HL-60 (cell line): Measurements from ENCODE around the gene BOK.

Source experiments
- DNase-seq, 2 experiments: peaks; one replicate each; pipeline ENCODE4 v3.0.0-alpha.2; 2010 to 2020; ENCODE audit warnings: low read depth in 1 of 2, low spot score in 1 of 2
- H3K27ac ChIP-seq: fragments of 250-450 bp; sonication (Bioruptor Pico); replicated peaks from 2 replicates; pipeline ENCODE4 v1.5.1; 2020; ENCODE audit warnings: mild to moderate bottlenecking, moderate library complexity
- H3K27me3 ChIP-seq: fragments of 250-450 bp; sonication (Bioruptor Pico); 2 replicates; pipeline ENCODE4 v1.5.1; 2021; ENCODE audit warnings: mild to moderate bottlenecking, moderate library complexity; ENCODE audit not compliant: insufficient read depth, poor library complexity, severe bottlenecking
- H3K4me3 ChIP-seq: replicated peaks from 2 replicates; pipeline ENCODE4 v1.5.1; 2011; ENCODE audit warnings: mild to moderate bottlenecking, control low read depth, low read length; ENCODE audit not compliant: insufficient read depth
- CTCF ChIP-seq: IDR thresholded peaks from one replicate; pipeline ENCODE4 v1.5.1; 2011; ENCODE audit warnings: low read length, control low read depth, inconsistent platforms; ENCODE audit not compliant: insufficient read depth
- GABPA ChIP-seq: IDR thresholded peaks from 2 replicates; pipeline ENCODE4 v1.6.1; 2012; ENCODE audit warnings: low read depth
- POLR2AphosphoS5 ChIP-seq: IDR thresholded peaks from 2 replicates; pipeline ENCODE4 v1.6.1; 2012; ENCODE audit warnings: low read depth
- SPI1 ChIP-seq: IDR thresholded peaks from 2 replicates; pipeline ENCODE4 v1.6.1; 2012; ENCODE audit warnings: low read depth, mild to moderate bottlenecking, borderline replicate concordance
- TF ChIP-seq, protein P1 (sequence below): IDR thresholded peaks from 2 replicates; pipeline ENCODE4 v1.6.1; 2012; ENCODE audit warnings: low read depth; ENCODE audit not compliant: insufficient replicate concordance

The BOK gene

GRCh38 chr2:241551599-241551997, 6.9 kb upstream of the BOK start:
- Histone ChIP-seq H3K4me3 (no peak overlapping the region), H3K27ac (no peak overlapping the region), H3K27me3 (peaks cover 19% of the 10 kb centered on the region)
- TF ChIP-seq POLR2AphosphoS5 = no peak
- no peak for TF ChIP-seq SPI1
- DNase-seq = no peak

DNA sequence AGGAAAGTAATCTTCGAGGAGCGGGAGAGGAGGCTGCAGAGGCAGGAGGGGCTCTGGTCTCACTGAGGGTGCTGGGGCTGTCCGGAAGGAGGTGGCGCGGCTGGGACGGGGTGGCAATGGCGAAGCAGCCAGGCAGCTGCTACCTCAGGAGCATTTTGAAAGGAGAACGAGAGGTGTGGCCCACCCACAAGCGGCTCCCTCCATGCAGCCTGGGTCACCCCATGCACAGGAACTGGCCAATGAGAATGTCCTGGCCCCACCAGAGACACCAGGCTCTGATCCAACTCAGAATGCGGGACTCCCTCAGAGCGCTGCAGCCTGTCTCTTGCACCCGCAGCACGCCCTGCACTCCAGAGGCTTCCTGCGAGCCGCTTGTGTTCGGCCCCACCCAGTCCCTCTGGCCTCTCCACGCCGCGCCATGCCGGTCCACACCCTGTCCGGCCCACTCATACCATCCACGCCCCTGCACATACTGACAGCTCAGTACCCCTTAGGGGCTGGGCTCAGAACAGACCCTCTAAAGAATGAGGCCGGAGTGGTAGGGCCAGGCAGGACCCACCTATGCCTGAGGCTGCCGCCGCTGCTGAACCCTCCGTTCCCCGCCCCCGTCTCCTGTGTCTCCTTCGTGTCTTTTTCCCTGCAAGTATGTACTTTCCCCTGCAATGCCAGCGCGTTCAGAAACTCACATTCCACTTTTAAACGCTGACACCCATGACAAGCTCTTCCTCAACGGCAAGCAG, 6.4 kb upstream of the BOK start:
- H3K27me3 ChIP-seq = peaks cover 17% of the 10 kb centered on the region
- H3K4me3 ChIP-seq = no peak overlapping the region
- H3K27ac ChIP-seq = no peak overlapping the region
- TF ChIP-seq, protein P1, sequence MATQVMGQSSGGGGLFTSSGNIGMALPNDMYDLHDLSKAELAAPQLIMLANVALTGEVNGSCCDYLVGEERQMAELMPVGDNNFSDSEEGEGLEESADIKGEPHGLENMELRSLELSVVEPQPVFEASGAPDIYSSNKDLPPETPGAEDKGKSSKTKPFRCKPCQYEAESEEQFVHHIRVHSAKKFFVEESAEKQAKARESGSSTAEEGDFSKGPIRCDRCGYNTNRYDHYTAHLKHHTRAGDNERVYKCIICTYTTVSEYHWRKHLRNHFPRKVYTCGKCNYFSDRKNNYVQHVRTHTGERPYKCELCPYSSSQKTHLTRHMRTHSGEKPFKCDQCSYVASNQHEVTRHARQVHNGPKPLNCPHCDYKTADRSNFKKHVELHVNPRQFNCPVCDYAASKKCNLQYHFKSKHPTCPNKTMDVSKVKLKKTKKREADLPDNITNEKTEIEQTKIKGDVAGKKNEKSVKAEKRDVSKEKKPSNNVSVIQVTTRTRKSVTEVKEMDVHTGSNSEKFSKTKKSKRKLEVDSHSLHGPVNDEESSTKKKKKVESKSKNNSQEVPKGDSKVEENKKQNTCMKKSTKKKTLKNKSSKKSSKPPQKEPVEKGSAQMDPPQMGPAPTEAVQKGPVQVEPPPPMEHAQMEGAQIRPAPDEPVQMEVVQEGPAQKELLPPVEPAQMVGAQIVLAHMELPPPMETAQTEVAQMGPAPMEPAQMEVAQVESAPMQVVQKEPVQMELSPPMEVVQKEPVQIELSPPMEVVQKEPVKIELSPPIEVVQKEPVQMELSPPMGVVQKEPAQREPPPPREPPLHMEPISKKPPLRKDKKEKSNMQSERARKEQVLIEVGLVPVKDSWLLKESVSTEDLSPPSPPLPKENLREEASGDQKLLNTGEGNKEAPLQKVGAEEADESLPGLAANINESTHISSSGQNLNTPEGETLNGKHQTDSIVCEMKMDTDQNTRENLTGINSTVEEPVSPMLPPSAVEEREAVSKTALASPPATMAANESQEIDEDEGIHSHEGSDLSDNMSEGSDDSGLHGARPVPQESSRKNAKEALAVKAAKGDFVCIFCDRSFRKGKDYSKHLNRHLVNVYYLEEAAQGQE = no peak
- no peak for TF ChIP-seq POLR2AphosphoS5
- no peak for TF ChIP-seq GABPA
- TF ChIP-seq SPI1 = no peak
- no peak for TF ChIP-seq CTCF
- no peak for DNase-seq

GRCh38 chr2:241553512-241553830, 5.1 kb upstream of the BOK start:
- Histone ChIP-seq H3K27ac (no peak overlapping the region), H3K27me3 (peaks cover 29% of the 10 kb centered on the region), H3K4me3 (no peak overlapping the region)
- TF ChIP-seq SPI1 (no peak), POLR2AphosphoS5 (no peak), CTCF (no peak), GABPA (no peak)
- TF ChIP-seq, protein P1 = no peak
- no peak for DNase-seq

GRCh38 chr2:241553981-241554380, 4.6 kb upstream of the BOK start:
- no peak for TF ChIP-seq CTCF
- no peak for TF ChIP-seq SPI1
- TF ChIP-seq, protein P1 = no peak
- no peak for TF ChIP-seq POLR2AphosphoS5
- TF ChIP-seq GABPA = no peak
- no peak for DNase-seq
- Histone ChIP-seq H3K27ac (no peak overlapping the region), H3K4me3 (no peak overlapping the region), H3K27me3 (peaks cover 30% of the 10 kb centered on the region)
